HepG2 (cell line): ENCODE measurements around the gene ABCA8. TPM values are rescaled to one million over a fixed set of nuclear protein-coding genes. Genes with fewer than 3 reads are reported as not detected.

Experiments used
- CTCF ChIP-seq: sonication (generic); formaldehyde crosslinking; IDR thresholded peaks from 2 replicates; pipeline ENCODE4 v1.5.0; 2020; ENCODE audit warnings: mild to moderate bottlenecking, missing genetic modification reagents, moderate library complexity
- ERF ChIP-seq: IDR thresholded peaks from 2 replicates; pipeline ENCODE4 v1.6.1; 2018; ENCODE audit warnings: missing biosample characterization, missing genetic modification reagents
- HNF4A ChIP-seq: sonication (generic); formaldehyde crosslinking; IDR thresholded peaks from 2 replicates; pipeline ENCODE4 v1.4.0; 2020; ENCODE audit warnings: missing genetic modification reagents
- MLLT10 ChIP-seq: sonication (generic); formaldehyde crosslinking; IDR thresholded peaks from 2 replicates; pipeline ENCODE4 v1.4.0; 2020; ENCODE audit warnings: missing genetic modification reagents
- MLX ChIP-seq: IDR thresholded peaks from 2 replicates; pipeline ENCODE4 v1.6.1; 2016
- RERE ChIP-seq: IDR thresholded peaks from 2 replicates; pipeline ENCODE4 v1.6.1; 2016; ENCODE audit warnings: low read depth, missing genetic modification reagents, missing compliant biosample characterization
- REST ChIP-seq, 2 experiments: IDR thresholded peaks; 2 replicates each; pipeline ENCODE4 v1.6.1; 2011 to 2012; ENCODE audit warnings: low read length in 2 of 2, borderline replicate concordance in 1 of 2, low read depth in 1 of 2, mild to moderate bottlenecking in 1 of 2, moderate library complexity in 1 of 2
- ZFP62 ChIP-seq: sonication (generic); formaldehyde crosslinking; IDR thresholded peaks from 2 replicates; pipeline ENCODE4 v1.4.0; 2020; ENCODE audit warnings: missing genetic modification reagents
- ZKSCAN8 ChIP-seq: IDR thresholded peaks from 2 replicates; pipeline ENCODE4 v1.6.1; 2016; ENCODE audit warnings: borderline replicate concordance, missing genetic modification reagents, missing compliant biosample characterization
- ZNF282 ChIP-seq: fragments of 450-650 bp; IDR thresholded peaks from 2 replicates; pipeline ENCODE4 v1.6.1; 2018; ENCODE audit not compliant: partially characterized antibody
- polyA plus RNA-seq, 8 experiments: library from polyadenylated mRNA; depleted of rRNA in 3 of 8; stranded (reverse) in 7 of 8; unstranded in 1 of 8; fragments of >200 nt; fragmentation: Illumina TruSeq in 4 of 8; extraction: Trizol in 4 of 8; gene quantifications; 2 replicates each; pipeline versions ENCODE4 v1.2.1 to v1.2.3, GENCODE V29; 2011 to 2016; ENCODE audit warnings: low read depth in 4 of 8, missing spikeins in 1 of 8, mixed read lengths in 1 of 8; ENCODE audit not compliant: insufficient read depth in 1 of 8
- total RNA-seq, 5 experiments: library from RNA; depleted of rRNA; stranded (reverse); fragments of >200 nt; fragmentation: Illumina TruSeq; extraction: Trizol; gene quantifications; 2 replicates each; pipeline ENCODE4 v1.2.3, GENCODE V29; 2016; ENCODE audit warnings: low read depth in 1 of 5

ABCA8 gene
- total and polyA plus RNA-seq, 2 of the 13 experiments (the other 11 are each of a cell fraction or from before 2014, with no cell fraction given): 0.05 to 0.18 TPM

- peak in 1 of 2 experiments; percentile 35; a peak in 1 of 4 replicates for TF ChIP-seq REST (IDR thresholded peaks at IDR 0.05; ENCODE audit: borderline replicate concordance in 1 of 2, low read depth in 1 of 2, low read length in 2 of 2)
- TF ChIP-seq ERF (CRISPR knock-in tag): peak; percentile 79
- TF ChIP-seq ZKSCAN8 (CRISPR knock-in tag): peak; percentile 51; the same call in 1 of the 2 replicates
- no peak for TF ChIP-seq ZNF282
- TF ChIP-seq CTCF (CRISPR knock-in tag): no peak
- TF ChIP-seq MLLT10 (CRISPR knock-in tag): no peak
- peak; percentile 68 for TF ChIP-seq RERE
- peak; percentile 95 for TF ChIP-seq MLX (CRISPR knock-in tag)
- peak; percentile 73 for TF ChIP-seq HNF4A (CRISPR knock-in tag)
- TF ChIP-seq ZFP62 (CRISPR knock-in tag): no peak
Measured at GRCh38 chr17:68821860-68822696, 133.1 kb downstream of the ABCA8 start (continued).
